RPMI8226 (cell line): Measurements from ENCODE around the gene PC.
A peak's percentile ranks its signal among the peaks of the same experiment; 100 is the strongest.

ENCODE experiments used
- DNase-seq: peaks from one replicate; pipeline ENCODE4 v3.0.0-alpha.2; 2015

The PC gene

GRCh38 chr11:66979336-66979980 lies 21.3 kb upstream of the PC start:
- DNase-seq = no peak

- DNase-seq = no peak
These were observed 20.5 kb upstream of the PC start for GRCh38 chr11:66978717-66979116.

GRCh38 chr11:66978229-66978628 lies 20.0 kb upstream of the PC start:
- no peak for DNase-seq

GRCh38 chr11:66976925-66977324 lies 18.7 kb upstream of the PC start:
- no peak for DNase-seq

GRCh38 chr11:66976028-66976467 lies 17.9 kb upstream of the PC start:
- DNase-seq = peak; percentile 28

GRCh38 chr11:66975405-66976027 lies 17.3 kb upstream of the PC start:
- DNase-seq = no peak

GRCh38 chr11:66974724-66975404 lies 16.7 kb upstream of the PC start, which contains the start of gene C11orf86:
Gene C11orf86 (plus strand): TSS chr11:66975304. CDS start chr11:66975363, 59 bp downstream.
- no peak for DNase-seq

- no peak for DNase-seq
These were observed 15.9 kb upstream of the PC start for GRCh38 chr11:66973956-66974580.

- DNase-seq = no peak
These were observed 13.3 kb upstream of the PC start for GRCh38 chr11:66971488-66971887.

- DNase-seq = no peak
These were observed 12.7 kb upstream of the PC start for GRCh38 chr11:66970807-66971442.

- DNase-seq = no peak
These were observed 12.2 kb upstream of the PC start for GRCh38 chr11:66970371-66970806.

- no peak for DNase-seq
These were observed 11.5 kb upstream of the PC start for GRCh38 chr11:66969584-66970225.

- no peak for DNase-seq
These were observed 9.7 kb upstream of the PC start for GRCh38 chr11:66967670-66968425.

- DNase-seq = no peak
These were observed 8.2 kb upstream of the PC start for GRCh38 chr11:66966351-66966750.

GRCh38 chr11:66964495-66964894 lies 6.3 kb upstream of the PC start:
- no peak for DNase-seq

- DNase-seq = no peak
These were observed 4.6 kb upstream of the PC start for GRCh38 chr11:66962801-66963200.

GRCh38 chr11:66962247-66962646 lies 4.1 kb upstream of the PC start:
- DNase-seq = no peak

- DNase-seq = peak; percentile 28
These were observed 3.6 kb upstream of the PC start for GRCh38 chr11:66961691-66962213.

- no peak for DNase-seq
These were observed 732 bp upstream of the PC start for GRCh38 chr11:66958956-66959274.

- no peak for DNase-seq
These were observed 282 bp downstream of the PC start for GRCh38 chr11:66957971-66958231.

- DNase-seq = peak; percentile 79
These were observed 1.4 kb downstream of the PC start for GRCh38 chr11:66956689-66957290.
